ENCODE data around the gene PTRH2. TPM values are rescaled to one million over a fixed set of nuclear protein-coding genes. Genes with fewer than 3 reads are reported as not detected.

Gene PTRH2
- total RNA-seq, 2 experiments from 2014 or later, result 21.5 to 24.7 TPM

DNA sequence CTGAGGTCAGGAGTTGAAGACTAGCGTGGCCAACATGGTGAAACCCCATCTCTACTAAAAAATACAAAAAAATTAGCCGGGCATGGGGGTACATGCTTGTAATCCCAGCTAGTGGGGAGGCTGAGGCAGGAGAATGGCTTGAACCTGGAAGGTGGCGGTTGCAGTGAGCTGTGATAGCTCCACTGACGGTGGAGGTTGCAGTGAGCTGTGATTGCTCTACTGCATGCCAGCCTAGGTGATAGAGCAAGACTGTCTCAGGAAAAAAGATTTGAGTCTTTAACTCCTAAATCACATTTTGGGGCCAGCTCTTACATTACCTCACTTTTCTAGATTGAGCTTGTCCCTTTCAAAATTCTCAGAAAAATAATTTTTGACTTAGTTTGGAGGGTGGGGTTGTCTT is 15.4 kb upstream of the PTRH2 start:
- Mint-ChIP-seq H3K4me1 (ENCODE audit: low read depth) (no peaks in the 10 kb centered on the region), H3K4me3 (no peak overlapping the region), H3K36me3 (ENCODE audit: low read depth) (peaks cover 2% of the 10 kb centered on the region), H3K27ac (no peak overlapping the region), H3K27me3 (ENCODE audit: low read depth) (no peaks in the 10 kb centered on the region), H3K9me3 (ENCODE audit: insufficient read depth) (no peaks in the 10 kb centered on the region)
- ChIA-PET POLR2A (no interaction called here), CTCF (interaction anchor here (0.6 to 1.5 kb wide), 2 partner anchors 30 to 31 kb away, joined by 3 read pairs; no protein-coding TSS in a partner anchor)
- DNase-seq (no peak), ATAC-seq (no peak)

DNA sequence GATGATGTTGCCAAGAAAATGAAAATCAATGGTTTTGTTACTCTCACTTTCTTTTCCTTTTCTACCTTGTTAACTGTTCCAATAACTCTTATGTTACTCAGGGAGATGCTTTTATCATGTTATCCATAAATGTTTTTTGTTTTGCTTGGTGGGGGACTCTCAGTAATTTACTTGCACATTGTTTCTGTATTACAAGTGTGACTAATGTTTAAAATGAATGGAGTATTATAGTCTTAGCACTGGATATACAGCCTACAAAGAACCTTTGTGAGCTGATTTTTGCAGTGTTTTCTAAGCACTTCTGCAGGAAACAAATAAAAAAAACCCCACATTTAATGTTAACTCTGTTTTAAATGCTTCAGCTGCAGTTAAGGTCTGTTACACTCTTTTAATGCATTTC is 12.3 kb upstream of the PTRH2 start:
- no peak overlapping the region for H3K4me3 Mint-ChIP-seq
- ATAC-seq (no peak), DNase-seq (no peak)
- H3K36me3 Mint-ChIP-seq (ENCODE audit: low read depth), result peaks cover 4% of the 10 kb centered on the region
- no peaks in the 10 kb centered on the region for H3K27me3 Mint-ChIP-seq (ENCODE audit: low read depth)
- H3K9me3 Mint-ChIP-seq (ENCODE audit: insufficient read depth), result no peaks in the 10 kb centered on the region
- CTCF ChIA-PET, result no interaction called here
- no peak overlapping the region for H3K27ac Mint-ChIP-seq
- POLR2A ChIA-PET, result no interaction called here
- no peaks in the 10 kb centered on the region for H3K4me1 Mint-ChIP-seq (ENCODE audit: low read depth)

DNA sequence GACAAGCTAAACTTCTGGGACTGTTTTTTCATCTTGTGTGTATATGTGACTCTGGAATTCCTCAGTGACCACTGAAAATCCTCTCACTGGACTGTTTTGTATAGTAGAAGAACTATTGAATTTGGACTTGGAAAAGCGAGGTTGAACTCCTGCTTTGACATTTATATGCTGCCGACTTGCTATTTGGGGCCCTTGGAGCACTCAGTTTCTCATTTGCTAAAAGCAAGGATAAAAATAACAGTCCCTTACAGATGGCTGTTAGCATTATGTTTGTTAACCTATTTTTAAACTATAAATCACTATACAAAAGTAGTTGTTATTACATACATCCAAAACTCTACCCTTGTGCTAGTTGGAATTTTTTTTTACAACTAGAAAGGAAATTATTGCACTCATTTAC is 9.2 kb upstream of the PTRH2 start:
- H3K27me3 Mint-ChIP-seq (ENCODE audit: low read depth), result no peaks in the 10 kb centered on the region
- ATAC-seq (no peak), DNase-seq (no peak)
- no peaks in the 10 kb centered on the region for H3K4me1 Mint-ChIP-seq (ENCODE audit: low read depth)
- no peak overlapping the region for H3K27ac Mint-ChIP-seq
- POLR2A ChIA-PET, result no interaction called here
- H3K36me3 Mint-ChIP-seq (ENCODE audit: low read depth), result peaks cover 7% of the 10 kb centered on the region
- no peaks in the 10 kb centered on the region for H3K9me3 Mint-ChIP-seq (ENCODE audit: insufficient read depth)
- H3K4me3 Mint-ChIP-seq, result no peak overlapping the region
- CTCF ChIA-PET, result interaction anchor here (1.8 kb wide), 1 partner anchor 8 kb away, joined by 7 read pairs; no protein-coding TSS in a partner anchor

DNA sequence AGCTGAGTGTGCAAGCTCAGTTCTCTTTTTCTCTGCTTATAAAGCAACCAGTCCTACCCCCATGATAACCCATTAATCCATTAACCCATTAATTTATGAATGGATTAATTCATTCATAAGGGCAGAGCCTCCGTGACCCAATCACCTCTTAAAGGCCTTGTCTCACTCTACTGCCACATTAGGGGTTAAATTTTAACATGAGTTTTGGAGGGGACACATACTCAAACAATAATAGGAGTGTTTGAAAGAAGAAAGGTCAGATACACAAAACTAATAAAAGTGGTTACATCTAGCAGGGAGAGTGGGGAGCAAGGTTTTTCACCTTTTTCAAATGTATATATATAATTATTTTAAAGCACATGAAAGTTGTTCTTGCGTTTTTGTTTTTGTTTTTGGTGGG is 7.0 kb upstream of the PTRH2 start:
- POLR2A ChIA-PET, result no interaction called here
- H3K9me3 Mint-ChIP-seq (ENCODE audit: insufficient read depth), result no peaks in the 10 kb centered on the region
- H3K27ac Mint-ChIP-seq, result no peak overlapping the region
- CTCF ChIA-PET, result no interaction called here
- ATAC-seq (no peak), DNase-seq (no peak)
- H3K27me3 Mint-ChIP-seq (ENCODE audit: low read depth), result no peaks in the 10 kb centered on the region
- H3K36me3 Mint-ChIP-seq (ENCODE audit: low read depth), result peaks cover 7% of the 10 kb centered on the region
- H3K4me3 Mint-ChIP-seq, result no peak overlapping the region
- peaks cover 1% of the 10 kb centered on the region for H3K4me1 Mint-ChIP-seq (ENCODE audit: low read depth)

DNA sequence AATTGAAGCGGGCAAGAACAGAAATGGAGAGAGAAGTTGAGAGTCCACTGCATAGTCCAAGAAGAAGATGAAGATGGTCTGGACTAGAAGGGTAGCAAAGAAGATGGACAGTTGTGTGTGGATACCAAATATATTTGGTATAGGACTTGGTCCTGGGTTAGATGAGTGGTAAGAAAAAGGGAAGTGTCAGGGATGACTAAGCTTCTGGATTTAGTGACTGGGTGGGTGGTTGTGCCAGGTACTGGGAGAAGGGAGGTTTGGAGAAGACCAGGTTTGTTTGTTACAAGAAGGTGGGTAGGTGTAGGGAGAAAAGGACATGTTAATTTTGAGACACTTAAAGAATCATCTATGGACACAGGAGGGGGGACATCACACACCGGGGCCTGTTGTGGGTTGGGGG is 5.6 kb upstream of the PTRH2 start:
- H3K9me3 Mint-ChIP-seq (ENCODE audit: insufficient read depth), result no peaks in the 10 kb centered on the region
- DNase-seq (no peak), ATAC-seq (no peak)
- peaks cover 5% of the 10 kb centered on the region for H3K36me3 Mint-ChIP-seq (ENCODE audit: low read depth)
- H3K4me1 Mint-ChIP-seq (ENCODE audit: low read depth), result peaks cover 12% of the 10 kb centered on the region
- H3K4me3 Mint-ChIP-seq, result no peak overlapping the region
- H3K27me3 Mint-ChIP-seq (ENCODE audit: low read depth), result no peaks in the 10 kb centered on the region
- H3K27ac Mint-ChIP-seq, result no peak overlapping the region
- ChIA-PET POLR2A (no interaction called here), CTCF (no interaction called here)

DNA sequence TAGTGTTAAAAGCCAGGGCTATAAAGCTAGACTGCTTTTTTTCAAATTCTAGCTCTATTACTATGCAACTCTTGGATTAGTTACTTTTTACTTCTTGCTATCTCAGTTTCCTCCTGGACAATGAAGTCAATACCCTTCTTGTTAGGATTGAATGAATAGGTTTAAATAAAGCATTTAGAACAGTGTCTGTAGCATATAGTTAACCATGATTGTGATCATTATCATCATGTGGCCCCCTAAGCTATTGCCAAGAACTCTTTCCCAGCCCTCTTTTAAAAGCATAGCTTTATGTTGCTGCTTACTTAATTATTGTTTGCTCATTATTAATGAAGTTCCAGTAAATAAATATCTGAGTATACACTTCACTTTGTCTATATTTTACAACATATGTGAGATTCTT is 4.7 kb upstream of the PTRH2 start:
- ChIA-PET CTCF (no interaction called here), POLR2A (no interaction called here)
- Mint-ChIP-seq H3K36me3 (ENCODE audit: low read depth) (peaks cover 10% of the 10 kb centered on the region), H3K4me3 (no peak overlapping the region), H3K27me3 (ENCODE audit: low read depth) (no peaks in the 10 kb centered on the region), H3K27ac (no peak overlapping the region), H3K9me3 (ENCODE audit: insufficient read depth) (no peaks in the 10 kb centered on the region), H3K4me1 (ENCODE audit: low read depth) (peaks cover 12% of the 10 kb centered on the region)
- DNase-seq (no peak), ATAC-seq (no peak)

DNA sequence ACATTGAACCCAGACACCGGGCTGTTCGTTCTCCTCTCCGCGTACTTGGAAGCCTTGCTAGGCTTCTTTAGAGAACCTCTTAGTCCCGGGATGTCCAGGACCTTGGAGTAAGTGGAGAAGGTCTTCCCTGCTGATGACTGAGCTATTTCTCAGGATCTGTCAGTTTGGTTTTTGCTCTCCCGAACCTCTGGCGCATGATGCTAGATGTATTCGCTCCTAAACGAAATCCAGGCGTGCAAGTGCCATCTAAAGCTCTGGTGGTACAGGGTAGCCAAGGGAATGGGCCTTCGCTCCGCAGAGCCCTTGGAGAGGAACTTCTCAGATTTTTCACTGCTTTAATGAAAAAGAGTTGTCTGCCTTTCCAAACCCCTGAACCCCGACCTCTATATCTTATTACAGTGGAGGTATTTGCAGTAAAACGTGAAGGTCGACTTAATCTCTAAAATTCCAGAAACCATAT is 771 bp upstream of the PTRH2 start:
- peaks cover 33% of the 10 kb centered on the region for H3K4me1 Mint-ChIP-seq (ENCODE audit: low read depth)
- ATAC-seq (no peak), DNase-seq (no peak)
- peak overlapping the region; percentile 98 for H3K4me3 Mint-ChIP-seq
- H3K27me3 Mint-ChIP-seq (ENCODE audit: low read depth), result no peaks in the 10 kb centered on the region
- H3K27ac Mint-ChIP-seq, result peak overlapping the region; percentile 98
- ChIA-PET CTCF (interaction anchor here (1.0 to 2.4 kb wide), 11 partner anchors 9 to 329 kb away, joined by 3 to 9 read pairs (median 4); partner anchors contain the start of genes RPS6KB1 and TUBD1), POLR2A (interaction anchor here (0.7 to 2.1 kb wide), 9 partner anchors 78 to 498 kb away, joined by 3 to 14 read pairs (median 5); partner anchors contain the start of genes CLTC, RPS6KB1, SMG8 and TUBD1)
- H3K36me3 Mint-ChIP-seq (ENCODE audit: low read depth), result peaks cover 29% of the 10 kb centered on the region
- no peaks in the 10 kb centered on the region for H3K9me3 Mint-ChIP-seq (ENCODE audit: insufficient read depth)

DNA sequence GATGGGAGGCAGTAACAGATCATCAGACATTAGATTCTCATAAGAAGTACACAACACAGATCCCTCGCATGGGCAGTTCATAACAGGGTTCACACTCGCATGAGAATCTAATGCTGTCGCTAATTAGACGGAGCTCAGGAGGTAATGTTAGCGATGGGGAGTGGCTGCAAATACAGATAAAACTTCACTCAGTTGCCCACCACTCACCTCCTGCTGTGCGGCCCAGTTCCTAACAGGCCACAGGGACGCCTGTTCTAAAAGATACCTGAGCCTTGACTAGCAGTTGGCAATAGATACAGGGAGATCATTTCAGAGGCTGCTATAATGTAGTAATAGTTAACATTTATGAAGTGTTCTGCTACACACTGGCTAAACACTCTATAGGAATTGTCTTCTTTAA is 4.9 kb downstream of the PTRH2 start:
- Mint-ChIP-seq H3K4me1 (ENCODE audit: low read depth) (peaks cover 58% of the 10 kb centered on the region), H3K9me3 (ENCODE audit: insufficient read depth) (no peaks in the 10 kb centered on the region), H3K27ac (peak overlapping the region; percentile 28), H3K27me3 (ENCODE audit: low read depth) (no peaks in the 10 kb centered on the region), H3K4me3 (no peak overlapping the region), H3K36me3 (ENCODE audit: low read depth) (peaks cover 58% of the 10 kb centered on the region)
- POLR2A ChIA-PET, result no interaction called here
- DNase-seq, result no peak
- ATAC-seq, result no peak
- CTCF ChIA-PET, result interaction anchor here (1.2 to 1.7 kb wide), 2 partner anchors 15 to 157 kb away, joined by 4 to 7 read pairs; no protein-coding TSS in a partner anchor

DNA sequence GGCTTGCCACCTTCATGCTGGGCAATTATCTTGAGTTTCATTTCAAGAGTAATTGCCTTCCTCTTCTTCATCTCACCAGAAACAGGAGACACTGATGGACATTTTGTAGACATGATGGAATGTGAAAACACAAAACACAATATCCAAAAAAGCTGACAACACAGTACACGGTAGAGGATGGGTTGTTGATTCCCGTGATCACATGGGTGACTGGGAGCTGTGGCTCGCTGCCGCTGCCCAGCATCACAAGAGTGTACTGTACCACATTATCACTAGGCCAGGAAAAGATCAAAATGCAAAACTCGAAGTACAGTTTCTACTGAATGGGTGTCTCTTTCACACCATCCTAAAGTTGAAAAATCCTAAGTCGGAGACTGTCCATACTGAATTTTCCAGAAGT is 7.4 kb downstream of the PTRH2 start:
- POLR2A ChIA-PET, result no interaction called here
- CTCF ChIA-PET, result interaction anchor here (2.1 kb wide), 1 partner anchor 11 kb away, joined by 6 read pairs; no protein-coding TSS in a partner anchor
- Mint-ChIP-seq H3K27ac (no peak overlapping the region), H3K36me3 (ENCODE audit: low read depth) (peaks cover 63% of the 10 kb centered on the region), H3K4me3 (no peak overlapping the region), H3K4me1 (ENCODE audit: low read depth) (peaks cover 46% of the 10 kb centered on the region), H3K9me3 (ENCODE audit: insufficient read depth) (no peaks in the 10 kb centered on the region), H3K27me3 (ENCODE audit: low read depth) (no peaks in the 10 kb centered on the region)
- ATAC-seq (no peak), DNase-seq (no peak)

DNA sequence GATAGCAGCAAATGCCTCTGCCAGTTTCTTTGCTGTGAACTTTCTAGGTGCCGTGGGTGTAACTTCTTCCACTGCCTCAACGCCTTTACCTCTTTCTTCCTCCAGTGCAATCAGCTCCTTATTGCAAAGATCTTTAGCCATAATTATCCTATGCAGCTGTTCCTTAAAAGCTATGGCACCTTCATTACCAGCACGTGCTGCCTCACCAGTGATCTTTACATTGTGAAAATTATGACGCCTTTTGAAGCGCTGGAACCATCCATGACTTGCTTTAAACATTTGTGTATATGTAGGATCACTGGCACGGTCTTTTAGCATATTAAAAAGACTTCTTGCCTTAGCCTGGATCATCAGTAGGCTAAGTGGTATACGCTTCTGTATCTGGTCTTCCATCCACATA is 8.0 kb downstream of the PTRH2 start:
- Mint-ChIP-seq H3K27ac (no peak overlapping the region), H3K4me3 (no peak overlapping the region), H3K9me3 (ENCODE audit: insufficient read depth) (no peaks in the 10 kb centered on the region), H3K27me3 (ENCODE audit: low read depth) (no peaks in the 10 kb centered on the region), H3K36me3 (ENCODE audit: low read depth) (peaks cover 65% of the 10 kb centered on the region), H3K4me1 (ENCODE audit: low read depth) (peaks cover 42% of the 10 kb centered on the region)
- ChIA-PET POLR2A (no interaction called here), CTCF (interaction anchor here (2.1 kb wide), 1 partner anchor 10 kb away, joined by 6 read pairs; no protein-coding TSS in a partner anchor)
- ATAC-seq, result no peak
- no peak for DNase-seq

DNA sequence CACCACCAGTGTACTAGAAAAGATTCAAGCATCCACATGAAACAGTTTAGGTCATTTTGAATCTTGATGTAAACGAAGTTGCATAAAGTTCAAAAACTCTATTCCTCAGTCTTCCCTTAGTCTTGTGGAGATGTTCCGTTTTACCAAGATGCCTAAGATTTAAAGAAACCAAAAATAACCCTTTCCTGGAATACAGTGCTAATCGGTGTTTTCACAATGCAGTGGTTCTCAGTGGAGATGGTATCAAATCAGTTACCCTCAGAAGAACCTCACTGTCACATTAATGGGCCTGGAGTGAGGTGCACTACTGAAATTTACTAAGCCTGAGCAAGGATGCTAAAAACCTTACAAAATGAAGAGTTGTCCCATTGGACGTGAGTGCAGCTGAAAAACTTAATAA is 9.1 kb downstream of the PTRH2 start:
- DNase-seq (no peak), ATAC-seq (no peak)
- POLR2A ChIA-PET, result no interaction called here
- H3K27ac Mint-ChIP-seq, result no peak overlapping the region
- peaks cover 39% of the 10 kb centered on the region for H3K4me1 Mint-ChIP-seq (ENCODE audit: low read depth)
- no peaks in the 10 kb centered on the region for H3K9me3 Mint-ChIP-seq (ENCODE audit: insufficient read depth)
- H3K27me3 Mint-ChIP-seq (ENCODE audit: low read depth), result no peaks in the 10 kb centered on the region
- peaks cover 72% of the 10 kb centered on the region for H3K36me3 Mint-ChIP-seq (ENCODE audit: low read depth)
- H3K4me3 Mint-ChIP-seq, result no peak overlapping the region
- CTCF ChIA-PET, result no interaction called here

DNA sequence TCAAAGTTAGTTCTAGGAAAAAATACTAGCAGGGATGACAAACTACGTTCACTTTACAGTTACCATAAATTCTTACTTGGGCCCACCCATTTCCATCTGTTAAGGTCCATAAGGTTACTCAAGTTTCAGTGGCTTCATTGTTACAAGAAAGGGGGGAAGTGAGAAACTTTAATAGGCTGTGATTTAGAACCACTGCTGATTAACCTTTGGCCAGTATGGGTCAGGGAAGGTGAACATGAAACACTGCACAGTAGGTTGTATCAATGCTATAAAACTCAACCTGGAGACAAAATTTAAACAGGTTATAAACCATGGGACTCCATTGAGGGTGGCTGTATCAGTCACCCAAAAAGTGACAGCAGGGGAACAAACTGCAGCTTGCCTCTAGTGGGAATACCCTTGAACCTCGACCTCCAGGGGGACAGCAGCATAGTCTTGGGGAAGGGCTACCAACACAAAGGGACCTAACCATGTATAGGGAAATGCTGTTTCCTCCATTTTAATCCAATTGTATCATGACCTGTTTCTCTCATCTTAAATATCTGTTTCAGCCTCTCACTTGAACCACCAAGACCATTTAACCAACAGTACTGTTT is 10.4 kb downstream of the PTRH2 start:
- Mint-ChIP-seq H3K4me3 (no peak overlapping the region), H3K9me3 (ENCODE audit: insufficient read depth) (no peaks in the 10 kb centered on the region), H3K27me3 (ENCODE audit: low read depth) (no peaks in the 10 kb centered on the region), H3K36me3 (ENCODE audit: low read depth) (peaks cover 76% of the 10 kb centered on the region), H3K27ac (no peak overlapping the region), H3K4me1 (ENCODE audit: low read depth) (peaks cover 34% of the 10 kb centered on the region)
- ChIA-PET POLR2A (interaction anchor here (1.0 kb wide), 1 partner anchor 78 kb away, joined by 3 read pairs; no protein-coding TSS in a partner anchor), CTCF (no interaction called here)
- DNase-seq, result no peak
- ATAC-seq, result no peak
